SU-DHL-6 (cell line): ENCODE results near the gene RALB.

ENCODE experiments used
- H2AFZ ChIP-seq: fragments of 200-600 bp; sonication (generic); 2 replicates; pipeline ENCODE4 v1.6.1; 2014; ENCODE audit warnings: low read depth, mild to moderate bottlenecking, moderate library complexity, mixed read lengths, antibody characterized with exemption, low read length; ENCODE audit not compliant: severe bottlenecking
- H3F3A ChIP-seq: fragments of 200-600 bp; shearing (Covaris generic); 2 replicates; pipeline ENCODE4 v1.6.0; 2016; ENCODE audit warnings: antibody characterized with exemption, mild to moderate bottlenecking; ENCODE audit not compliant: insufficient read depth
- H3K27ac ChIP-seq: fragments of 200-600 bp; sonication (generic); 2 replicates; pipeline ENCODE4 v1.5.1; 2016; ENCODE audit warnings: low read depth, mild to moderate bottlenecking, low read length, moderate library complexity, mixed read lengths
- H3K27me3 ChIP-seq: fragments of 200-600 bp; sonication (generic), shearing (Covaris generic); 2 replicates; pipeline ENCODE4 v1.6.0; 2014; ENCODE audit warnings: mild to moderate bottlenecking, low read length
- H3K36me3 ChIP-seq: fragments of 200-600 bp; sonication (generic); 2 replicates; pipeline ENCODE4 v1.6.1; 2014; ENCODE audit warnings: mild to moderate bottlenecking, low read length, mixed read lengths
- H3K4me2 ChIP-seq: fragments of 300-600, 200-600 bp; shearing (Covaris generic), sonication (generic); 2 replicates; pipeline ENCODE4 v1.6.0; 2014; ENCODE audit warnings: low read length, low read depth, mild to moderate bottlenecking; ENCODE audit not compliant: poor library complexity, severe bottlenecking
- H3K4me3 ChIP-seq: fragments of 200-600 bp; sonication (generic); 2 replicates; pipeline ENCODE4 v1.5.1; 2014; ENCODE audit warnings: antibody characterized with exemption, low read length, mild to moderate bottlenecking, mixed read lengths; ENCODE audit not compliant: insufficient read depth, poor library complexity, severe bottlenecking
- H3K79me2 ChIP-seq: fragments of 200-600 bp; sonication (generic); 2 replicates; pipeline ENCODE4 v1.6.1; 2014; ENCODE audit warnings: mild to moderate bottlenecking, low read length, moderate library complexity; ENCODE audit not compliant: insufficient read depth
- H3K9ac ChIP-seq: fragments of 200-600 bp; sonication (generic); 2 replicates; pipeline ENCODE4 v1.7.0; 2014; ENCODE audit warnings: mild to moderate bottlenecking, low read length
- H3K9me2 ChIP-seq: fragments of 200-600 bp; sonication (generic); replicated peaks from 2 replicates; pipeline ENCODE4 v1.6.1; 2014; ENCODE audit warnings: low read length; ENCODE audit not compliant: insufficient read depth
- H3K9me3 ChIP-seq: fragments of 200-600 bp; sonication (generic); 2 replicates; pipeline ENCODE4 v1.6.1; 2014; ENCODE audit warnings: low read length, mixed read lengths; ENCODE audit not compliant: insufficient read depth
- H4K20me1 ChIP-seq: fragments of 200-600 bp; sonication (generic); 2 replicates; pipeline ENCODE4 v1.6.1; 2014; ENCODE audit warnings: low read depth, mild to moderate bottlenecking, antibody characterized with exemption, low read length, moderate library complexity, mixed read lengths
- CTCF ChIP-seq: fragments of 200-600 bp; sonication (generic); IDR thresholded peaks from one replicate; pipeline ENCODE4 v1.5.1; 2017; ENCODE audit warnings: antibody characterized with exemption, mild to moderate bottlenecking, low read length, moderate library complexity; ENCODE audit not compliant: insufficient read depth, poor library complexity, severe bottlenecking
- EZH2phosphoT487 ChIP-seq: fragments of 200-600 bp; sonication (generic), shearing (Covaris generic); conservative IDR thresholded peaks from 2 replicates; pipeline ENCODE4 v1.6.1; 2018; ENCODE audit warnings: mild to moderate bottlenecking, antibody characterized with exemption, low read length, moderate library complexity, mixed read lengths

RALB gene

GRCh38 chr2:120298173-120298835 lies 45.7 kb downstream of the RALB start:
- Histone ChIP-seq H3F3A (no peaks in the 10 kb centered on the region), H3K4me3 (no peak overlapping the region), H3K27me3 (no peaks in the 10 kb centered on the region), H3K27ac (no peak overlapping the region), H2AFZ (no peak overlapping the region), H3K36me3 (no peaks in the 10 kb centered on the region), H4K20me1 (no peaks in the 10 kb centered on the region), H3K4me2 (no peak overlapping the region), H3K9ac (no peak overlapping the region), H3K9me3 (no peaks in the 10 kb centered on the region), H3K79me2 (no peaks in the 10 kb centered on the region), H3K9me2 (no peaks in the 10 kb centered on the region)
- TF ChIP-seq CTCF = no peak
- no peak for TF ChIP-seq EZH2phosphoT487

- Histone ChIP-seq H3K79me2 (no peaks in the 10 kb centered on the region), H3K27ac (no peak overlapping the region), H4K20me1 (no peaks in the 10 kb centered on the region), H3K4me3 (no peak overlapping the region), H3K9me3 (no peaks in the 10 kb centered on the region), H2AFZ (no peak overlapping the region), H3K9ac (no peak overlapping the region), H3K4me2 (no peak overlapping the region), H3K36me3 (no peaks in the 10 kb centered on the region), H3F3A (no peaks in the 10 kb centered on the region), H3K9me2 (no peaks in the 10 kb centered on the region), H3K27me3 (no peaks in the 10 kb centered on the region)
- TF ChIP-seq EZH2phosphoT487 = no peak
- no peak for TF ChIP-seq CTCF
Measured at GRCh38 chr2:120299004-120299403, 46.4 kb downstream of the RALB start.

- no peaks in the 10 kb centered on the region for H4K20me1 ChIP-seq
- H3K9me3 ChIP-seq = no peaks in the 10 kb centered on the region
- TF ChIP-seq CTCF (no peak), EZH2phosphoT487 (no peak)
- no peaks in the 10 kb centered on the region for H3K27me3 ChIP-seq
- no peak overlapping the region for H3K4me3 ChIP-seq
- no peak overlapping the region for H3K4me2 ChIP-seq
- H3K9me2 ChIP-seq = no peaks in the 10 kb centered on the region
- no peaks in the 10 kb centered on the region for H3F3A ChIP-seq
- no peak overlapping the region for H3K9ac ChIP-seq
- no peak overlapping the region for H2AFZ ChIP-seq
- no peaks in the 10 kb centered on the region for H3K79me2 ChIP-seq
- no peak overlapping the region for H3K27ac ChIP-seq
- no peaks in the 10 kb centered on the region for H3K36me3 ChIP-seq
Measured at GRCh38 chr2:120299561-120299960, 46.9 kb downstream of the RALB start.
